IMR-90 (cell line): ENCODE results near the gene LRRC14B.
"Not testable (repeated sequence)": the region's sequence is repeated elsewhere in the genome, so short reads cannot be mapped to it uniquely, and the experiment has no call there.

Experiments
- CEBPB ChIP-seq: IDR thresholded peaks from 2 replicates; pipeline ENCODE4 v1.6.1; 2012; ENCODE audit warnings: low read depth, low read length, improper control_type of control experiment
- FOS ChIP-seq: fragments of 150-350 bp; IDR thresholded peaks from 2 replicates; pipeline ENCODE4 v1.6.1; 2016; ENCODE audit warnings: low read depth, low read length
- MAFK ChIP-seq: IDR thresholded peaks from 2 replicates; pipeline ENCODE4 v1.6.1; 2012; ENCODE audit warnings: low read depth, low read length, improper control_type of control experiment
- MXI1 ChIP-seq: IDR thresholded peaks from 2 replicates; pipeline ENCODE4 v1.6.1; 2012; ENCODE audit warnings: low read depth, mild to moderate bottlenecking, low read length, moderate library complexity, borderline replicate concordance
- POLR2A ChIP-seq: IDR thresholded peaks from 2 replicates; pipeline ENCODE4 v1.6.1; 2012; ENCODE audit warnings: mild to moderate bottlenecking, low read depth, low read length
- RAD21 ChIP-seq: IDR thresholded peaks from 2 replicates; pipeline ENCODE4 v1.6.1; 2012; ENCODE audit warnings: low read length, improper control_type of control experiment
- RCOR1 ChIP-seq: IDR thresholded peaks from 2 replicates; pipeline ENCODE4 v1.6.1; 2012; ENCODE audit warnings: mild to moderate bottlenecking, low read length, improper control_type of control experiment; ENCODE audit not compliant: insufficient replicate concordance
- RFX5 ChIP-seq: IDR thresholded peaks from 2 replicates; pipeline ENCODE4 v1.8.0; 2012; ENCODE audit warnings: low read depth, mild to moderate bottlenecking, low read length, moderate library complexity
- TF ChIP-seq, protein P1 (sequence below): conservative IDR thresholded peaks from 2 replicates; pipeline ENCODE4 v1.5.1; 2012; ENCODE audit warnings: mild to moderate bottlenecking, low read depth, low read length, improper control_type of control experiment
- TF ChIP-seq, protein P2 (sequence below): fragments of 150-350 bp; IDR thresholded peaks from 2 replicates; pipeline ENCODE4 v1.6.1; 2016; ENCODE audit warnings: low read depth, mild to moderate bottlenecking, low read length, moderate library complexity, borderline replicate concordance
- TF ChIP-seq, protein P3 (sequence below): fragments of 150-350 bp; IDR thresholded peaks from 2 replicates; pipeline ENCODE4 v1.6.1; 2017; ENCODE audit warnings: mild to moderate bottlenecking, antibody characterized with exemption, low read length, low read depth

DNA sequence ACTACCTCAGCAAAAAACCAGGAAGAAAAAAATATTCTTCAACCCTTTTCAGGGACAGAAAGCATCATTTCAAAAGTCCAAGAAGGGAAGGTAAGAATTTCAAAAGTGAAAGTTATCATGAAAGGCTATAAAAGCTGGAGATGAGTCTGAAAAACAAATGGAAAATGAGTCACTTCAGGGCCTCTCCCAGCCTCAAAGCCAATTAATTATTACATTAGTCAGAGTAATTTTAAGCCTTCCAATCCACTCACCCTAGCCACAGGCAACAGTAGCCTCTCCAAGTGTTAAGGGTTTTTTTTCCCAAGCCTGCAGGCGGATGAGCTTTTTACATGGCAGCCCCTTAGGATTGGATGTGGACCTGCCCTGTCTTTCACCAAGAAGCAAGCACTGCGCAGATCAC lies 24.0 kb downstream of the LRRC14B start:
- TF ChIP-seq, protein P1, sequence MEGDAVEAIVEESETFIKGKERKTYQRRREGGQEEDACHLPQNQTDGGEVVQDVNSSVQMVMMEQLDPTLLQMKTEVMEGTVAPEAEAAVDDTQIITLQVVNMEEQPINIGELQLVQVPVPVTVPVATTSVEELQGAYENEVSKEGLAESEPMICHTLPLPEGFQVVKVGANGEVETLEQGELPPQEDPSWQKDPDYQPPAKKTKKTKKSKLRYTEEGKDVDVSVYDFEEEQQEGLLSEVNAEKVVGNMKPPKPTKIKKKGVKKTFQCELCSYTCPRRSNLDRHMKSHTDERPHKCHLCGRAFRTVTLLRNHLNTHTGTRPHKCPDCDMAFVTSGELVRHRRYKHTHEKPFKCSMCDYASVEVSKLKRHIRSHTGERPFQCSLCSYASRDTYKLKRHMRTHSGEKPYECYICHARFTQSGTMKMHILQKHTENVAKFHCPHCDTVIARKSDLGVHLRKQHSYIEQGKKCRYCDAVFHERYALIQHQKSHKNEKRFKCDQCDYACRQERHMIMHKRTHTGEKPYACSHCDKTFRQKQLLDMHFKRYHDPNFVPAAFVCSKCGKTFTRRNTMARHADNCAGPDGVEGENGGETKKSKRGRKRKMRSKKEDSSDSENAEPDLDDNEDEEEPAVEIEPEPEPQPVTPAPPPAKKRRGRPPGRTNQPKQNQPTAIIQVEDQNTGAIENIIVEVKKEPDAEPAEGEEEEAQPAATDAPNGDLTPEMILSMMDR, result not testable (repeated sequence)
- not testable (repeated sequence) for TF ChIP-seq MAFK, RAD21, MXI1, FOS, CEBPB, POLR2A, RFX5, RCOR1
- TF ChIP-seq, protein P2, sequence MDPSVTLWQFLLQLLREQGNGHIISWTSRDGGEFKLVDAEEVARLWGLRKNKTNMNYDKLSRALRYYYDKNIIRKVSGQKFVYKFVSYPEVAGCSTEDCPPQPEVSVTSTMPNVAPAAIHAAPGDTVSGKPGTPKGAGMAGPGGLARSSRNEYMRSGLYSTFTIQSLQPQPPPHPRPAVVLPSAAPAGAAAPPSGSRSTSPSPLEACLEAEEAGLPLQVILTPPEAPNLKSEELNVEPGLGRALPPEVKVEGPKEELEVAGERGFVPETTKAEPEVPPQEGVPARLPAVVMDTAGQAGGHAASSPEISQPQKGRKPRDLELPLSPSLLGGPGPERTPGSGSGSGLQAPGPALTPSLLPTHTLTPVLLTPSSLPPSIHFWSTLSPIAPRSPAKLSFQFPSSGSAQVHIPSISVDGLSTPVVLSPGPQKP, result not testable (repeated sequence)
- TF ChIP-seq, protein P3, sequence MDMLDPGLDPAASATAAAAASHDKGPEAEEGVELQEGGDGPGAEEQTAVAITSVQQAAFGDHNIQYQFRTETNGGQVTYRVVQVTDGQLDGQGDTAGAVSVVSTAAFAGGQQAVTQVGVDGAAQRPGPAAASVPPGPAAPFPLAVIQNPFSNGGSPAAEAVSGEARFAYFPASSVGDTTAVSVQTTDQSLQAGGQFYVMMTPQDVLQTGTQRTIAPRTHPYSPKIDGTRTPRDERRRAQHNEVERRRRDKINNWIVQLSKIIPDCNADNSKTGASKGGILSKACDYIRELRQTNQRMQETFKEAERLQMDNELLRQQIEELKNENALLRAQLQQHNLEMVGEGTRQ, result not testable (repeated sequence)
